Right ventricle myocardium inferior (tissue), 1 donor: ENCODE data around the gene KCNH4. TPM values are rescaled to one million over a fixed set of nuclear protein-coding genes. Genes with fewer than 3 reads are reported as not detected.
"Not testable (repeated sequence)": the region's sequence is repeated elsewhere in the genome, so short reads cannot be mapped to it uniquely, and the experiment has no call there.

Experiments used
- ATAC-seq: fragments of 200-7000 bp; cut with Tn5 transposase; one replicate; pipeline ENCODE4 v1.9.1; 2020; ENCODE audit warnings: mild to moderate bottlenecking, moderate library complexity
- DNase-seq: peaks from one replicate; pipeline ENCODE4 v3.0.0; 2021; ENCODE audit errors: missing footprints
- intact Hi-C: fragments of 100-400 bp; cut with DNase I; formaldehyde crosslinking; loops from one replicate; pipeline ENCODE4 v1.11.0; 2022
- total RNA-seq: library from RNA; stranded (reverse); fragmentation: NEBNext Ultra II Directional; extraction: Animal tissue kit (Norgen Biotek cat#: 25700); gene quantifications from one replicate; pipeline ENCODE4 v1.2.1, GENCODE V29; 2021
- donor health status: DM: no; HTN: yes; CAD: no; lungs with severe emphysema.

Gene KCNH4
- total RNA-seq, 1 donor from 2014 or later, result 0.24 TPM

GRCh38 chr17:42159796-42160530 is 21.0 kb downstream of the KCNH4 start:
- intact Hi-C loops, result no loop called here
- DNase-seq (no peak), ATAC-seq (no peak)

DNA sequence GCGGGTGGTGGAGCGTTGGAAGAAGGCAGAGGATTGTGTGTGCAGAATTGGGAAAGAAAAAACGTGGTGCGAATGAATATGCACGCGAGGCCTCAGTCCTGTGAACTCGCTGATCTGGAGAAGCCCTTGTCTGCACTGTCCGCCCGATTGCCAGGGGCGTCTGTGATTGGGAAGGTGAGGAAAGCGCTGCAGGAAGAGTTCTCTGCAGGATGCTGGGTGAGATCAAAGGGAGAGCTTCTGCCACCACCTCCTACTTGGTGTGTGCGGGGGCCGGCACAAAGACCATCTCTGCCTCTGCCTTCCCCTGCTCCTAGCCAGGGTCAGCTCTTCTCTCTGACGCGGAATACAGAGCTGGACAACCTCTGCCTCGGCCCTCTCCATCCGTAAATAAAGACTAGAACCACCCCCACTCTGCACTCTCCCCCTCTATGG is 25.3 kb downstream of the KCNH4 start:
- intact Hi-C loops, result no loop called here
- DNase-seq, result no peak
- no peak for ATAC-seq

DNA sequence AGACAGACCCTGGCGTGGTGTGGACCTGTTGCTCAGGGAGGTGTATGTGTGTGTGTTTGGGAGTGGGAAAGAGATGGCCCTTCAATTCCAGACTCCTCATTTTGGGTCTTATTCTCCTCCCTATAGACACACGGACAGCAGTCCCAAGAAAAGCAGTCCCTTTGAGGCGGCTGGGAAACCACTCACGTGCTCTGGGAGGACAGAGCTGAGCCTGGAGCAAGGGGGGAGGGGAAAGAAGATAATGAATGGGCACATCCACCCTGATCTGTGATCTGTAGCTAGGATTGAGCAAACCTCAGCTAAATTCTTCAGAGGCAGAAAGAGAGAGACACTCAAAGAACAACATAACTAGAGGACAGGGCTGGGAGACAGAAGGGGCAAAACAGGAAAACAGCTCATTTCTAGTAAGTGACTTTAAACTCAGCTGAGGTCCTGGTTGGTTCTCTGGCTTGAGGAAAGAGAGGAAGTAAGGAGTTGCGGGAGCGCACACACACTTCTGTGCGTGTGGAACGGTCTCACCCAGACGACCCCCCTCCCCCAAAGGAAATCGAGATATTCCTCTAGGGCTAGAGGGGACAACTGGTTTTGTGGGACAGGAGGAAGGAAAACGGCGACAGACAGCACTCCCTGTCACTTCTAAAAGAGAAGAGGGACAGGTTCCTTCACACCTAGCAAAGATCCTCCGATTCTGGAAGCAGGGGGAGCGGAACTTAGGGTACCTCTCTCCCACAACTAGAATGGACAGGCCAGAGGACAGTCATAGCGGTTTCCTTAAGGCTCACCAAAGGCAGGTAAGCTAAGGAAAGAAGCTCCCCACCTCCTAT is 26.8 kb downstream of the KCNH4 start:
- intact Hi-C loops, result no loop called here
- no peak for DNase-seq
- ATAC-seq, result no peak

- intact Hi-C loops, result no loop called here
- no peak for ATAC-seq
- no peak for DNase-seq
Observed at GRCh38 chr17:42146911-42147607, 33.9 kb downstream of the KCNH4 start.

GRCh38 chr17:42143138-42143537 is 37.8 kb downstream of the KCNH4 start:
- DNase-seq, intact Hi-C loops, ATAC-seq: not testable (repeated sequence)

- intact Hi-C loops, result no loop called here
- ATAC-seq, result peak; percentile 72
- DNase-seq, result no peak
Observed at GRCh38 chr17:42142371-42142896, 38.5 kb downstream of the KCNH4 start.

- intact Hi-C loops, result no loop called here
- peak; percentile 21 for ATAC-seq
Observed at GRCh38 chr17:42141382-42141781, 39.6 kb downstream of the KCNH4 start.

DNA sequence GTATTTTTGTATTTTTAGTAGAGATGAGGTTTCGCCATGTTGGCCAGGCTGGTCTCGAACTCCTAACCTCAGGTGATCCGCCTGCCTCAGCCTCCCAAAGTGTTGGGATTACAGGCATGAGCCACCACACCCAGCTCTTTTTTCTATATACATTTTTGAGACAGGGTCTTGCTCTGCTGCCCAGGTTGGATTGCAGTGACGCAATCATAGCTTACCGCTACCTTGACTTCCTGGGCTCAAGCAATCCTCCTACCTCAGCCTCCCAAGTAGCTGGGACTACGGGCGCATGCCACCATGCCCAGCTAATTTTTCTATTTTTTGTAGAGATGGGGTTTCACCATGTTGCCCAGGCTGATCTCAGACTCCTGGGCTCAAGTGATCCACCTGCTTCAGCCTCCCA is 40.3 kb downstream of the KCNH4 start:
- ATAC-seq, intact Hi-C loops, DNase-seq: not testable (repeated sequence)

More at GRCh38 chr17:42141382-42141781, 39.6 kb downstream of the KCNH4 start:
- no peak for DNase-seq

- ATAC-seq (peak; percentile 22), DNase-seq (no peak)
- intact Hi-C loops, result no loop called here
Observed at GRCh38 chr17:42138749-42139492, 42.0 kb downstream of the KCNH4 start.

- intact Hi-C loops, result no loop called here
- DNase-seq (no peak), ATAC-seq (no peak)
Observed at GRCh38 chr17:42136654-42137051, 44.3 kb downstream of the KCNH4 start.

DNA sequence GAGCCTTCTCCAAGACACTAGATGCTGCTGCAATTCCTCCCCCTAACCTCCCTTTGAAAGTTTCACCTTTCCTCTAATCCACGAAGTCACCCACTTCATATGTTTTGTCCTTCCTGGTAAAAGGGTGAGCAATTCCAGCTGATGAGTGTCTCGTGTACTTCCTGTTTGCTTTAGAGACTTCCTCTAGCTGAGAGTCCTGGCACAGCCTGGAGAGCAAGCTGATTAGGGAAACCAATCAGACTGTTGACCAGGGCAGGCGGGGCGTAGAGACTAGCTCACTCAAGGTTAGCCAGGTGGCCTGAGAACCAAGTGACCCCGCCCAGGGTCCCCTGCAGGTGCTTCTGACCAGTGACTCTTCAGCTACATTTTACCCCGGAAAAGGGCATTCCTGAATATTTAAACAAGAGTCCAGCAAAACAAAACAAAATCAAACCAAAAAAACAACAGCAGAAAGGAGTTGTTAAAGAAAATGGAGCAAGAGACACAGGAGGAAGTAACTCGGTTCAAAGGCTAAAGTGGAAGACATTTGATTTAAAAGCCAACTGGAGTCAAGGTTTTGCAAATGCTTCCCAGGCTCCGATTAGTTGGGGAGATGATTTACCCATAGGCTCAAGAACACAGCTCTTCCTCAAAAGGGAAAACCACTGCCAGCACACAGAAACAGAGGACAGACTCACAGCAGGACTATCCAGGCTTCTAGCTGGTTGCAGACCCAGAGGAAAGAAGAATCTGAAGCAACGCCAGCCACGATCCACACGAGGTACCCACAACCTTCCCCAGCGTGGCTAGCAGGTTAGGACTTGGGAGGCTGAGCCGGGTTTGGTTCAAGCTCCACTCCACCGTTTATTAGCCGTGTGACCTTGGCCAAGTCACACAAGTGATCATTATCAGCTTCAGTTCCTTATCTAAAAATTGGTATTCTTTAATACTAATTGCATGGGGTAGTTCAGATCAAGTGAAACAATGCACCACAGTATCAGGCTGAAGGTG is 45.0 kb downstream of the KCNH4 start:
- DNase-seq, result peak; percentile 86
- intact Hi-C loops, result no loop called here
- peak; percentile 78 for ATAC-seq

- intact Hi-C loops, result no loop called here
- DNase-seq, result no peak
- no peak for ATAC-seq
Observed at GRCh38 chr17:42135151-42135550, 45.8 kb downstream of the KCNH4 start.

DNA sequence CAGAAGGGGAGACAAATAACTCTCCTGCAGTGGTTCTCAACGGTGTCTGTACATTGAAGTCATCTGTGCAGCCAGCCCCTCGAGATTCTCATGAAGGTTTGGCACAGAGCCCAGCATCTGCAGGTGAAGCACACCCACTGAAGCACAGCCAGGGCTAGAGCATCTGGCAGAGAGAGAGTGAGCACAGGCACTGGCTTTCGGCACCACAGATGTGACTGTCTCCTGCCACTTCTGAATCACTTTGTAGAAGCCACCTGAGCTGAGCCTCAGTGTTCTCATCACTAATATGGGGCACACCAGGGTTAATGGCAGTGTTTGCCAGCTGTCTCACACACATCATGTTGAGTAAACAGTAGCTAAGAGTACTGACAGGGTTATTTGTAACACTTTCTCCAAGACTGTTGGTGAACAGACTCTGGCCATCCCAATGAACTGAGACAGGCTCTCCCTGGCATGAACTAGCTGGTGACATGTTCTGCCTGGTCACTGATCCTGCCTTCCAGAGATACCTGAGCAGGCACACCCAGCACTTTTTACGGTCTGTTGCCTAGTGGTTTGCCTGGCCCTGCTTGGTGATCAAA is 47.4 kb downstream of the KCNH4 start:
- no peak for ATAC-seq
- DNase-seq, result no peak
- intact Hi-C loops, result no loop called here

GRCh38 chr17:42132941-42133340 is 48.0 kb downstream of the KCNH4 start:
- peak; percentile 44 for ATAC-seq
- intact Hi-C loops, result no loop called here
- DNase-seq, result no peak

DNA sequence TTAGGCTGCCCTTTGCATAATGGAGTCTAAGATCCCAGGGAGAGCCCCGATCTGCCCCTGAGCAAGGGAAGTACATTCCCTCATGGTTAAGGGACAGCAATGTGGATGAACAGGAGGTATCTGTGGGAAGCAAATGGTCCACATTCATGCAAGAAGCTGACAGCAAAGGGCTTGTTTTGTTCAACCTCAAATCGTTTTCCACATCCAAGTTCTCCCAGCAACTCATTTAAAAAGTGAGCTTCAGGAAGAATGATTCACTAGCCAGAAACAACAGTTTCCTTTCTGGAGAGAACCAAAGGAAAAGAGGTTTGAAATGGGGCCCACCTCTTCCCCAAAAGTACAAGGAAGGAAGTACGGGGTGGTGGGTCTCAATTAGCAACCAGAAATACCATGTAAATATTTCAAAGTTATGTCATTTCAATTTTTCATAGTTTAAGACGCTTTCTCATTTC is 48.9 kb downstream of the KCNH4 start:
- DNase-seq (no peak), ATAC-seq (no peak)
- intact Hi-C loops, result no loop called here

- intact Hi-C loops, result no loop called here
- DNase-seq (no peak), ATAC-seq (no peak)
Observed at GRCh38 chr17:42131232-42131631, 49.7 kb downstream of the KCNH4 start.

GRCh38 chr17:42130310-42130936 is 50.5 kb downstream of the KCNH4 start:
- ATAC-seq, result no peak
- intact Hi-C loops, result no loop called here
- no peak for DNase-seq
